Activated naive CD8-positive, alpha-beta T cell treated with anti-CD3 and anti-CD28 coated beads, Interleukin-2, amount 50 U/mL, for 24 hours (primary cell): ENCODE measurements around the gene CKAP4.

ENCODE experiments used
- ATAC-seq: fragments of 150-1000 bp; cut with Tn5 transposase; one replicate; pipeline ENCODE4 v1.10.0; 2021
- DNase-seq: peaks from one replicate; pipeline ENCODE4 v3.0.0; 2021
- H3K27ac Mint-ChIP-seq: one replicate; pipeline ENCODE4 v1.8.0; 2021; ENCODE audit warnings: mild to moderate bottlenecking, mixed read lengths
- H3K27me3 Mint-ChIP-seq: one replicate; pipeline ENCODE4 v1.8.0; 2021; ENCODE audit warnings: mixed read lengths
- H3K36me3 Mint-ChIP-seq: one replicate; pipeline ENCODE4 v1.8.0; 2021; ENCODE audit warnings: low read depth, mixed read lengths
- H3K4me1 Mint-ChIP-seq: one replicate; pipeline ENCODE4 v1.8.0; 2021; ENCODE audit warnings: mixed read lengths
- H3K4me3 Mint-ChIP-seq: one replicate; pipeline ENCODE4 v1.8.0; 2021; ENCODE audit warnings: mild to moderate bottlenecking, moderate library complexity, mixed read lengths
- H3K9me3 Mint-ChIP-seq: one replicate; pipeline ENCODE4 v1.8.0; 2021; ENCODE audit warnings: mixed read lengths

CKAP4 gene

DNA sequence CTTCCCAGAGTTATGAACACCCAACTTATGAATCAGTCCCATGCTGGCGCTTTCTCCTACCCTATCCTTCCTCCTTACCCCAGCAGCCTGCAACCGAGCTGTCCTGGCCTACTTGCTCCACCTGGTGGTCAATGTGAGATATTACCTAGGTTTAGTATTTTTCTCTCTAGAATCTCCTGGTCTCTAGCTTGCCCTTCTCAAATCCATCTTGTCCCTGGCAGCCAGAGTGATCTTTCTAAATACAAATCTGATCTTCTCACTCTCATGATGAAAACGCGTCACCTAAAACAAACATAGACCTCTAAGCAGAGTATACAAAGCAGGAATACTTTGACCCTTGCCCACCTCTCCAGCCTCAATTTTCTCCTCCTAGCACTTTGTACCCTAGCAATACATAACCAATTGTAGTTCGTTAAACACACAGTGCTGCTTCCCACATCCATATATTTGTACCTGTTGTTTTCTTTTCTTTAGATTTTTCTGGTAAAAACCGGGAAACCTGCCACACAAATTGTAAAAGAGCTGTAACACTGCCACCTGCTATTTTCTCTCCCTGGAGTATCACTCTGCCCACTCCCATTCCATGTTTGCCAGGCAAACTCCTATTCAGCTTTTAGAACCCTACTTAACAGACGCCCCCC is 34.8 kb upstream of the CKAP4 start:
- Mint-ChIP-seq H3K9me3 (peaks cover 7% of the 10 kb centered on the region), H3K27me3 (peaks cover 6% of the 10 kb centered on the region), H3K27ac (no peak overlapping the region), H3K4me3 (no peak overlapping the region), H3K36me3 (peaks cover 6% of the 10 kb centered on the region), H3K4me1 (peaks cover 20% of the 10 kb centered on the region)
- peak; percentile 64 for ATAC-seq
- DNase-seq: peak; percentile 48

DNA sequence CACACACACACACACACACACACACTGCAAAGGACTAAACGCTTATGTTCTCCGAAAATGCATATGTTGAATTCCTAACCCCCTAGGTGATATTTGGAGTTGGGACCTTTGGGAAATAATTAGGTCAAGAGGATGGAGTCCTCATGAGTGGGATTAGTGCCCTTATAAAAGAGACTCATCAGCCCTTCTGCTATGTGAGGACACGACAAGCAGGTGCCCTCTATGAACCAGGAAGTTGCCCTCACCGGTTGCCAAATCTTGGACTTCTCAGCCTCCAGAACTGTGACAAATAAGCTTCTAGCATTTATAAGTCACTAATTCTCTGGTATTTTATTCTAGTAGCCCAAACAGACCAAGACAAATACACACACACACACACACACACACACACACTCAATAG is 34.0 kb upstream of the CKAP4 start:
- H3K4me3 Mint-ChIP-seq: no peak overlapping the region
- DNase-seq (no peak), ATAC-seq (no peak)
- H3K4me1 Mint-ChIP-seq: peaks cover 17% of the 10 kb centered on the region
- H3K36me3 Mint-ChIP-seq: peaks cover 6% of the 10 kb centered on the region
- H3K9me3 Mint-ChIP-seq: peaks cover 7% of the 10 kb centered on the region
- peaks cover 6% of the 10 kb centered on the region for H3K27me3 Mint-ChIP-seq
- H3K27ac Mint-ChIP-seq: no peak overlapping the region

- Mint-ChIP-seq H3K36me3 (peaks cover 6% of the 10 kb centered on the region), H3K4me1 (peaks cover 15% of the 10 kb centered on the region), H3K4me3 (no peak overlapping the region), H3K27ac (no peak overlapping the region), H3K27me3 (peaks cover 6% of the 10 kb centered on the region), H3K9me3 (peaks cover 7% of the 10 kb centered on the region)
- no peak for DNase-seq
- no peak for ATAC-seq
These were observed 33.4 kb upstream of the CKAP4 start for GRCh38 chr12:106281056-106281782.

DNA sequence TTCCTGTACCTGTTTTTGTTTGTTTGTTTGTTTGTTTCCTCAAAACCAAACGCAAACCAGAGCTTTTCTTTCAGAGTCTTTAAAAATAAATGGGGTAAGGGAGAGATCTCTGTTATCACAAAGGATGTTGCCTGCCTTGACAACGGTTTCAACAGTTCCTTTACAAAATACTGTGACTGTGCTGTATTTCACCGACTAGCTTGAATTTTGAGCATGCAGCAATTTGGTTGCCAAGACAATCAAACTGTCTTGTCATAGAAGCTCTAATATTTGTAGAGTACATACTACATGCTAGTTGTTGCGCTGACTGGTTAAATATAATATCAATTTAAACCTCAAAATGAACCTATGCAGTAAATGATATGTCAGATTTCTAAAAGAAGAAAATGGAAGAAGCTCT is 32.3 kb upstream of the CKAP4 start:
- Mint-ChIP-seq H3K36me3 (peaks cover 6% of the 10 kb centered on the region), H3K4me3 (no peak overlapping the region), H3K4me1 (peaks cover 9% of the 10 kb centered on the region), H3K27ac (no peak overlapping the region), H3K9me3 (peaks cover 7% of the 10 kb centered on the region), H3K27me3 (peaks cover 6% of the 10 kb centered on the region)
- DNase-seq: no peak
- no peak for ATAC-seq

GRCh38 chr12:106276032-106276740 is 28.4 kb upstream of the CKAP4 start:
- no peaks in the 10 kb centered on the region for H3K9me3 Mint-ChIP-seq
- H3K4me1 Mint-ChIP-seq: no peaks in the 10 kb centered on the region
- no peaks in the 10 kb centered on the region for H3K36me3 Mint-ChIP-seq
- peaks cover 3% of the 10 kb centered on the region for H3K27me3 Mint-ChIP-seq
- H3K27ac Mint-ChIP-seq: no peak overlapping the region
- ATAC-seq (no peak), DNase-seq (no peak)
- H3K4me3 Mint-ChIP-seq: no peak overlapping the region

DNA sequence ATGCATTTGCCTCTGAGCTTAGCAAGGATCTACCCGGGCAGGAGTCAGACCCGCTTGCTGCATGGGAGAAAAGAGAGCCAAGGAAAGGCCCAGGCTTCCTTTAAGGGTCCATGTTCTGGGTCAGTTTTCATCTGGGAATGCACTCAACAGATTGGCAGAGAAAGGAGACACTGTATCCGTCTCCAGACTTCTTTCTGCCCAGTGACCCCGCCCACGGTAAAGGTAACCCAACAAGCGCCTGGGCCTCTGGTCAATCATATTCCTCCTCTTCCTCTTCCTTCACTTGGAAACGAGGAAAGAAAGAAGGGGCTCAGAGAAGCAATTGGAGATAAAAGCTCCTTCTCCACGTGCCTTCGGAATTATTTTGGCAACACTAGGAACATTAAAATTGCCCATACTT is 27.6 kb upstream of the CKAP4 start:
- H3K27me3 Mint-ChIP-seq: peaks cover 3% of the 10 kb centered on the region
- no peak overlapping the region for H3K27ac Mint-ChIP-seq
- no peaks in the 10 kb centered on the region for H3K4me1 Mint-ChIP-seq
- H3K9me3 Mint-ChIP-seq: no peaks in the 10 kb centered on the region
- H3K4me3 Mint-ChIP-seq: no peak overlapping the region
- DNase-seq (no peak), ATAC-seq (no peak)
- no peaks in the 10 kb centered on the region for H3K36me3 Mint-ChIP-seq

DNA sequence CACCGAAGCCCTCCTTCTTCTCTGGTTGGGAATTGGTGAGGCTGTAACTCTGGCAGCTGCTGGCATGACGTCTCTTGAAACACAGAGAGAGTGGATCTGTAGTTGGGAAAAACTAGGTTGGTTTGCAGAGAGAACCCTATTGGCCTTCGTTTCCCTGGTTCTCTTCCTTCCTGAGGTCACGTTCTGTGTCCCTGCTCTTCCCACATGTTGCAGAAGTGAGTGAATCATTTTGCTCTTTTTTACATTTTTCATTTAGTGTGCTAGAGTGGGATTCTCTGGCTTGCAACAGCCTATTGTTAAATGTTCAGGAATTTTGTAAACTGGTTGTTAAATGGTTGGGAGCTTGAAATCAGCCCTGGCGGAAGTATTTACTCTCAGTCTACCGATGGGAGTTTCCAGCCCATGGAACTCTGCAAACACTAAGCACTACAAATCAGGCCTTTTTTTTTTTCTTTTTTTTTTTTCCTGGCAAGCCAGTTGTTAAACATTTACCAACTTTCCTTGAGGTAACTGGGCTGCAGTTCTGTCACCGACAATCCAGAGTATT is 26.8 kb upstream of the CKAP4 start:
- H3K27me3 Mint-ChIP-seq: no peaks in the 10 kb centered on the region
- H3K4me3 Mint-ChIP-seq: no peak overlapping the region
- ATAC-seq: no peak

DNA sequence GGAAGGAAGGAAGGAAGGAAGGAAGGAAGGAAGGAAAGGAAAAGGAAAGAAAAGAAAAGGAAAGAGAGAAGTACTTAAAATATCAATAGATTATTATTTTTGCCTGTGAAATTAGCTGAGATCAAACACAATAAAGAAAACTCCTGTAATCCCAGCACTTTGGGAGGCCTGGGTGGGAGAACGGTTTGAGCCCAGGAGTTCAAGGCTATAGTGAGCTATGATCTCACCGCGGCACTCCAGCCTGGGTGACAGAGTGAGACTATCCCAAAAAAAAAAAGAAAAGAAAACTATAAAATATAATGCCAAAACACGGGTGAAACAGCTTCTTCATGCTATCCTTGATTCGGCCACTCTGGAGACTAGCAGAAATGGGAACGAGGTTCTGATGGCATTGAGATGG is 26.2 kb upstream of the CKAP4 start:
- no peaks in the 10 kb centered on the region for H3K27me3 Mint-ChIP-seq
- H3K36me3 Mint-ChIP-seq: no peaks in the 10 kb centered on the region
- peaks cover under 1% of the 10 kb centered on the region for H3K4me1 Mint-ChIP-seq
- no peak overlapping the region for H3K27ac Mint-ChIP-seq
- no peaks in the 10 kb centered on the region for H3K9me3 Mint-ChIP-seq
- DNase-seq (no peak), ATAC-seq (no peak)
- H3K4me3 Mint-ChIP-seq: no peak overlapping the region

More for the DNA sequence above, 26.8 kb upstream of the CKAP4 start:
- H3K4me1 Mint-ChIP-seq: no peaks in the 10 kb centered on the region
- no peaks in the 10 kb centered on the region for H3K9me3 Mint-ChIP-seq
- no peak for DNase-seq
- no peak overlapping the region for H3K27ac Mint-ChIP-seq
- H3K36me3 Mint-ChIP-seq: no peaks in the 10 kb centered on the region

- Mint-ChIP-seq H3K27ac (no peak overlapping the region), H3K36me3 (no peaks in the 10 kb centered on the region), H3K9me3 (no peaks in the 10 kb centered on the region), H3K4me3 (no peak overlapping the region), H3K27me3 (peaks cover 2% of the 10 kb centered on the region), H3K4me1 (peaks cover 2% of the 10 kb centered on the region)
- DNase-seq: no peak
- ATAC-seq: no peak
These were observed 25.7 kb upstream of the CKAP4 start for GRCh38 chr12:106273491-106273890.

DNA sequence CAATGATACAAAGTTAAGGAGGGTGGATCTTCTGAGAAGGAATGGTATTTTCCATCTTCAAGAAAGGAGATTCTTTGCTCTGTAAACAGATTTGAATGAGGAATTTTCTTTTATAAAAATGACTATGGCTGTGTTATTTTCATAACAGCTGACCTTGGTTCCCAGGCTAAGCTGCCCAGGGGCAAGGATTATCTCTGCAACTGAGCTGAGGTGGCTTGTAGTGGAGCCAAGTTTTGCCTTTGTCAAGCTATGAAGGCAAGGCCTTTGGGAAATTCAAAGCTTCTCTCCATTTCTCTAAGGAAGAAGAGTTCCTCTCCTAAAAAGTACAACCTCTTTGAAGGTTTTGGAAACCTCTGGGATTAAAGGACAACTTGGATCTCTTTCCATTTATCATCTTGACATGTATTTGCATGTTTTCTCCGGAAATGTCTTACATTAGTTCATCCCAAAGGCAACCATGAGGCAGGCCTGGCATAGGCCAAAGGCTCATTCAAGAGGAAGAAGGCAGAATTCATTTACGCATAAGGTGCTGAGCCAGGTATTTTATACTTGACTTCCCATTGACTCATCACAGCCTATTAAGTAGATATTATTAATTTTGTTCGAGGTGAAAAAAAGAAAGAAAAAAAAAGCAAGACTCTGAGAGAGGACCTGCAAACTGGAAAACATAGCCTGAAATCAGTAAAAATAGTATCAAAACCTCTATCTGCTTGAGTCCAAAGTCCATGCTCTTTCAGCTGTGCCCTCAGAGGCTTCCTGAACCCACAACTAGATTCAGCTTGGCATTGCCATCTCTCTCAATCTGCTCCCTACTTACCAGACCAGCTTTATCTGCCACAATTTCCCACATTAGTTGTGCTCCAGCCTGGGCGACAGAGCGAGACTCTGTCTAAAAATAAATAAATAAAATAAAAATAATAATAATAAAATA is 24.0 kb upstream of the CKAP4 start:
- Mint-ChIP-seq H3K4me1 (peaks cover 8% of the 10 kb centered on the region), H3K27ac (no peak overlapping the region), H3K36me3 (no peaks in the 10 kb centered on the region), H3K9me3 (no peaks in the 10 kb centered on the region), H3K4me3 (no peak overlapping the region), H3K27me3 (peaks cover 2% of the 10 kb centered on the region)
- ATAC-seq (no peak), DNase-seq (no peak)

GRCh38 chr12:106269150-106269771 is 21.4 kb upstream of the CKAP4 start:
- H3K4me1 Mint-ChIP-seq: peaks cover 8% of the 10 kb centered on the region
- ATAC-seq (no peak), DNase-seq (no peak)
- no peaks in the 10 kb centered on the region for H3K36me3 Mint-ChIP-seq
- H3K27ac Mint-ChIP-seq: no peak overlapping the region
- no peaks in the 10 kb centered on the region for H3K9me3 Mint-ChIP-seq
- no peak overlapping the region for H3K4me3 Mint-ChIP-seq
- H3K27me3 Mint-ChIP-seq: peaks cover 2% of the 10 kb centered on the region

- Mint-ChIP-seq H3K9me3 (no peaks in the 10 kb centered on the region), H3K27ac (no peak overlapping the region), H3K27me3 (peaks cover 2% of the 10 kb centered on the region), H3K4me3 (no peak overlapping the region), H3K4me1 (peaks cover 8% of the 10 kb centered on the region), H3K36me3 (no peaks in the 10 kb centered on the region)
- ATAC-seq (no peak), DNase-seq (no peak)
These were observed 19.7 kb upstream of the CKAP4 start for GRCh38 chr12:106267535-106267934.

DNA sequence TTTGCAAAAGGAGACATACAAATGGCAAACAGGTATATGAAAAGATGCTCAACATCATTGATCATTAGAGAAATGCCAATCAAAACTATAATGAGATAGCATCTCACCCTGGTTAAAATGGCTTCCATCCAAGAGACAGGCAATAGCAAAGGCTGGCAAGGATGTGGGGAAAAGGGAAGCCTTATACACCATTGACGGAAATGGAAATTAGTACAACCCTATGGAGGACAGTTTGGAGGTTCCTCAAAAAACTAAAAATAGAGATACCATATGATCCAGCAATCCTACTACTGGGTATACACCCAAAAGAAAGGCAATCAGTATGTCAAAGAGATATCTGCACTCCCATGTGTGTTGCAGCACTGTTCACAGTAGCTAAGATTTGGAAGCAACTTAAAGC is 17.3 kb upstream of the CKAP4 start:
- ATAC-seq (no peak), DNase-seq (no peak)
- Mint-ChIP-seq H3K4me3 (no peak overlapping the region), H3K4me1 (peaks cover 8% of the 10 kb centered on the region), H3K27me3 (peaks cover 4% of the 10 kb centered on the region), H3K36me3 (no peaks in the 10 kb centered on the region), H3K27ac (no peak overlapping the region), H3K9me3 (no peaks in the 10 kb centered on the region)

- Mint-ChIP-seq H3K27ac (no peak overlapping the region), H3K9me3 (no peaks in the 10 kb centered on the region), H3K36me3 (no peaks in the 10 kb centered on the region)
These were observed 11.1 kb upstream of the CKAP4 start for GRCh38 chr12:106258935-106259334.

More at GRCh38 chr12:106258935-106259334, 11.1 kb upstream of the CKAP4 start:
- no peak overlapping the region for H3K4me3 Mint-ChIP-seq
- ATAC-seq (no peak), DNase-seq (no peak)
- no peaks in the 10 kb centered on the region for H3K4me1 Mint-ChIP-seq
- peaks cover 2% of the 10 kb centered on the region for H3K27me3 Mint-ChIP-seq
